Testis (tissue), 2 donors: ENCODE results near the gene YIPF4.

Experiments
- CTCF ChIP-seq, 3 experiments: fragments of 450-650 bp in 2 of 3; fragments of 200-600 bp in 1 of 3; sonication (generic) in 1 of 3; IDR thresholded peaks; one replicate each; pipeline ENCODE4 v1.5.1; 2016 to 2019; ENCODE audit warnings: antibody characterized with exemption in 3 of 3, mild to moderate bottlenecking in 2 of 3, moderate library complexity in 1 of 3
- POLR2A ChIP-seq: fragments of 450-650 bp; IDR thresholded peaks from one replicate; pipeline ENCODE4 v1.6.1; 2017; ENCODE audit warnings: antibody characterized with exemption, mild to moderate bottlenecking, moderate library complexity

- TF ChIP-seq CTCF (IDR thresholded peaks at IDR 0.05) = no peak
- no peak for TF ChIP-seq POLR2A
Measured at GRCh38 chr2:32277674-32278477, at the start of gene YIPF4.
